ENCODE measurements around the gene ADTRP. TPM values are rescaled to one million over a fixed set of nuclear protein-coding genes. Genes with fewer than 3 reads are reported as not detected.

The ADTRP gene
- total RNA-seq, 2 donors from 2014 or later, result 47.7 to 81.3 TPM

DNA sequence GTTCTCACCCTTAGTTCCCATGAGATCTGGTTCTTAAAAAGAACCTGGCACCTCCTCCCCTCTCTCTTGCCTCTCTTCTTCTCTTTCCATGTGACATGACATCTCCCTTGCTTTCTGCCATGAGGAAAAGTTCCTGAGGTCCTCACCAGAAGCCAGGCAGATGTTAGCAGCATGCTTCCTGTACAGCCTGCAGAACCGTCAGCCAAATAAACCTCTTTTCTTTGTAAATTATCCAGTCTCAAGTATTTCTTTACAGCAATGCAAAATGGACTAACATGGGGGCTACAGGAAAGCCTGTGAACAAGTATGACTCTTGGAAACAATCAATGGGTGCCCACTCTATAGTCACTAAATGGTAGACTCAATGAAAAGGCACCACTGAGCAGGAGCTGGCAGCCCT, 34.5 kb downstream of the ADTRP start:
- no peak for ATAC-seq (replicated peaks)
- Mint-ChIP-seq H3K27me3 (no peaks in the 10 kb centered on the region), H3K4me1 (peaks cover 13% of the 10 kb centered on the region), H3K27ac (no peak overlapping the region), H3K36me3 (ENCODE audit: low read depth) (no peaks in the 10 kb centered on the region), H3K4me3 (no peak overlapping the region), H3K9me3 (peaks cover 3% of the 10 kb centered on the region)

DNA sequence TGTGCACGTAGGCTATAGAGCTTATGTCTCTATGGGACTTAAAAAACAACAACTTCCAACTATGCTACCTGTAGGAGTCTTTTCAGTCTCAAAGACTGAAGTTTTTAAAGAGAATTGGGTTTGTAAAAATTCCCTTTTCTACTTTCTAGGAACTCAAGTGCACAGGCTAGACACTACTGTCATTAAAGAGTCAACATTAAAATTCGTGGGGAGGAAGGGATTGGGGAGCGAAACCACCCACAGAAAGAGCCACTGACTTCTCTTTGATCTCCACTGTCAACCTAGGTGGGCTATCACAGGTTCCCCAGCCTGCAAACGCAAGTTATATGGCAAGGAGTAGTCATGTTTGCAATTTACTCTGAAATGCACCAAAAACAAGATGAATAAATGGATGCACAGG, 37.7 kb downstream of the ADTRP start:
- no peak overlapping the region for H3K4me3 Mint-ChIP-seq
- peaks cover 14% of the 10 kb centered on the region for H3K4me1 Mint-ChIP-seq
- peaks cover 3% of the 10 kb centered on the region for H3K9me3 Mint-ChIP-seq
- H3K36me3 Mint-ChIP-seq (ENCODE audit: low read depth), result no peaks in the 10 kb centered on the region
- no peak overlapping the region for H3K27ac Mint-ChIP-seq
- ATAC-seq (replicated peaks), result peak; percentile 28
- H3K27me3 Mint-ChIP-seq, result no peaks in the 10 kb centered on the region

DNA sequence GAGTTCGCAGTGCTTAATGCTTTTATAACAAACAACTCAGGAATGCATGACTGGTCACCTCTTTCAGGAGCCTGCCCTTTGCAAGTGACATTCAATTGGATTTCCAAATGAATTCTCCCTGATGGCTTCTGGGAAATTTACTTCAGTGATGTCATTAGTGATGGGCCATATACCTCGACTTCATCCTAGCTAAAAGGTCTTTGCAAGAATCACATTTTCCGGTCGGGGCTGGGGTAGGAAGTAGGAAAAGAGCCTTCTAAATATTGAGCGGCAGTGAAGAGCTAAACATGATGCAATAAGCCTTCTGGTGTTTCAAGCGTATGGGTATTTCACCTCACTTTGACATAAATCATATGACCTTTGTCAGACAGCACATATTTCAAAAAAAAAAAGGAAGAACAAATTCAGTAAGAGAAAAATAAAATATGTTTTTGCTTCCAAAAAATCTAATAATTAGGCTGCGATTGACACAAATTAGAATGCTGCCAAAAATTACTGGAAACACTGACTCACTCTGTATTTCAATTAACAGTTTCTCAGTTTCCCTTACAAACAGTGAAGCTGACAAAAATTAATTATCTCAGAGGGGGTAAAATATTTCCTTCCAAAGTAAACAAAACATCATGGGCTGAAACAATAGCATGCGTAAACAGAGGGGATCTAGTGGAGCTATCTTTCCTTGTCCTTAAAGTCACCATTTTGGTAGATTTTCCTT, 39.8 kb downstream of the ADTRP start:
- H3K4me3 Mint-ChIP-seq, result no peak overlapping the region
- H3K27ac Mint-ChIP-seq, result no peak overlapping the region
- H3K27me3 Mint-ChIP-seq, result no peaks in the 10 kb centered on the region
- no peaks in the 10 kb centered on the region for H3K36me3 Mint-ChIP-seq (ENCODE audit: low read depth)
- peaks cover 14% of the 10 kb centered on the region for H3K4me1 Mint-ChIP-seq
- no peaks in the 10 kb centered on the region for H3K9me3 Mint-ChIP-seq
- ATAC-seq (replicated peaks), result no peak

DNA sequence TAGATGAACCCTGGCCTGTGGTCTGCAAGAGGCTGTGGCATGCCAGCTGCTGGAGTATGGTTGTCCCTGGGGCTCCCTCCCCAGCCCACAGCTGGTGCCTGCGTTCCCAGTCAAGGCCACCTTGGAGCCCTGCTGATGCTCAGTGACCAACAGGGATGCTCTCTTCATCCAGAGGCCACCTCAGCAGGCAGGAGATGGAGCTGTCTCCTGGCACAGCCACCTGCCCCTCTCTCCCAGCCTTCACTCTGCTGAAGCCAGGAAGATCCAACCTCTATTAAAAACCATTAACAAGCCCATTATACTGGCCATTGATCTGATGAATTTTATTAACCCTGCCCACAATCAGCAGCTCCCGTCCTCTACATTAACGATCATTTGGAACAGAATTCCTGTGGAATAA, 40.4 kb downstream of the ADTRP start:
- Mint-ChIP-seq H3K4me1 (peaks cover 19% of the 10 kb centered on the region), H3K27me3 (no peaks in the 10 kb centered on the region), H3K9me3 (peaks cover 3% of the 10 kb centered on the region), H3K36me3 (ENCODE audit: low read depth) (no peaks in the 10 kb centered on the region), H3K27ac (no peak overlapping the region), H3K4me3 (no peak overlapping the region)
- ATAC-seq (replicated peaks), result no peak

DNA sequence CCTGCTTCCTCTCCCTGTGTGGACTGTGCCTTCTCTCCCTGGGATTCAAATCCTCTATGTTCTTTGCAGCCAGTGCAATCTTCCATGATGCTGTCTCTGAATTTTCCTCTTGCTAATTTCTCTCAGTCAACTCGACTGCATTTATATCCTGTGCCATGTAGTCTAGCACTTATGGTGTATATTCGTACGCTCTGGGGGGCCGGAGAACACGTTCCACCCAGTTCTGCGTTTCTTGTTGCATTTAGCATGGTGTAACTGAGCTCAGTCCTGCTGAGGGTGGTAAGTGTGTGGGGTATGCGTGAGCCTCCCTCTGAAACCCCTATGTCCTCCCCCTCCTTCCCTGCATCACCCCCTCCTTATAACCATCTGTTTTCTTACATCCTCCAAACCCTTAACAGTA, 42.0 kb downstream of the ADTRP start:
- peaks cover 8% of the 10 kb centered on the region for H3K36me3 Mint-ChIP-seq (ENCODE audit: low read depth)
- H3K4me3 Mint-ChIP-seq, result no peak overlapping the region
- H3K27me3 Mint-ChIP-seq, result no peaks in the 10 kb centered on the region
- no peak for ATAC-seq (replicated peaks)
- H3K27ac Mint-ChIP-seq, result no peak overlapping the region
- H3K9me3 Mint-ChIP-seq, result peaks cover 4% of the 10 kb centered on the region
- peaks cover 30% of the 10 kb centered on the region for H3K4me1 Mint-ChIP-seq

DNA sequence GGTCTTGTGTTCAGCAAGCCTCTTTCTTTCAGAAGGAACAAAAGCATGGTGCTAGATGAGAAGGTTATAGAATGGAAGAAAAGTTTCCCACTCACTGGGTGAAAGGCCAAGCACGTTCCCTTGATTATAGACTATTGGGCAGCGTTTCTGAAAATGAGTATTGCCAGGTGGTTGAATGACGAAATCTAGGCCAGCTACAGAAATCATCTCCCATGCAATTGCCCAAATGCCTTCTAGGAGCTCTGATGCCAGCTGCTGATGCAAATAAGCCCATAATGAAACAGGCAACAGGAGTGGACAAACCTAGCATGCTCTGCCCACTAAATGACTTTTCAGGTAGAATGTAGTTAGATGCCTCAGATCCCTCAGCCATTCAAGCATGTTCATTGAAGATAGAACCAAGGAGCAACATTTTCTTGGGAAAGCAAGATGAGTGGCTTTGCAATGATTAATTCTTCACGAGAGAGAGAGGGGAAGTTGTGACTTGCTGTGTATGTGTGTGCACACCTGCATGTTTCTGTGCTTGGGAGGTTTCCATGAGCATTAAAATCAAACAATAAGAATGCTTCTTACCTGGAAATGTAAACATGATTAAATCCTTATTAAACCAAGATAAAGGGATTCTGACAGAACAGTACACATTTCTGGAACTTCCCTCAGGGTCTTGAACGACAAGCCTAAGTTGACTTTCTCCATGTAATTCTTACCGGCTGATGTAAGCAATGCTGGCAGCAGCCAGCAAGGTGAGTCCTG, 43.6 kb downstream of the ADTRP start:
- Mint-ChIP-seq H3K9me3 (peaks cover 4% of the 10 kb centered on the region), H3K4me3 (no peak overlapping the region), H3K4me1 (peaks cover 31% of the 10 kb centered on the region), H3K36me3 (ENCODE audit: low read depth) (peaks cover 12% of the 10 kb centered on the region), H3K27me3 (no peaks in the 10 kb centered on the region), H3K27ac (no peak overlapping the region)
- no peak for ATAC-seq (replicated peaks)

DNA sequence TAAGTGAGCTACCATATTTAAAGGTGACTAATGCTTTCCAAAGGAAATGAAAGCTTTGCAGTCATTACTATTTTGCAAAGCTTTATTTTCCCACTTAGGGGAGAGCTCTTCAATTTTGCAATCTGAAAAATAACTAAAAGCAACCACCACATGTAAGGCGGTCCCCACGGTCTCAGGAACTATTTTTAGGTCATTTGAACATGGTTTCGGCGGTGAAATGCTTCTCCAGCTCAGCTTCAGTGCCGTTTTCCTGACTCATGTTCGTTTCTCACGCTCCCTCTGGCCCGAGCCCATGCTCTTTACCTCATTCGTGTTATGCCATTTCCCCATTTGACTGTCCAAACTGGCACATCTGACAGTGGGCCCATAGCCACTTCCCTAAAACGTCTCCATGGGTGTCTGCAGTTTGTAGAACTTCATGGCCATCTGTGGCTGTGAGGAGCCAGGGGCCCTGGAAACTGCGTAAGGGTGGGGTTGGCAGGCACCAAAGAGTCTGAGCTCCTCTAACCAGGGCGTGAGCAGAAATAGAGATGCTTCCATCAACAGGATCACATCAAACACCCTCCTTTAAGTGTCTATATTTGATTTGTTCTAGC, 46.5 kb downstream of the ADTRP start:
- H3K36me3 Mint-ChIP-seq (ENCODE audit: low read depth), result peaks cover 38% of the 10 kb centered on the region
- H3K4me3 Mint-ChIP-seq, result peak overlapping the region; percentile 83
- H3K9me3 Mint-ChIP-seq, result peaks cover 4% of the 10 kb centered on the region
- ATAC-seq (replicated peaks), result peak; percentile 65
- H3K27ac Mint-ChIP-seq, result peak overlapping the region; percentile 92
- H3K27me3 Mint-ChIP-seq, result no peaks in the 10 kb centered on the region
- peaks cover 37% of the 10 kb centered on the region for H3K4me1 Mint-ChIP-seq

DNA sequence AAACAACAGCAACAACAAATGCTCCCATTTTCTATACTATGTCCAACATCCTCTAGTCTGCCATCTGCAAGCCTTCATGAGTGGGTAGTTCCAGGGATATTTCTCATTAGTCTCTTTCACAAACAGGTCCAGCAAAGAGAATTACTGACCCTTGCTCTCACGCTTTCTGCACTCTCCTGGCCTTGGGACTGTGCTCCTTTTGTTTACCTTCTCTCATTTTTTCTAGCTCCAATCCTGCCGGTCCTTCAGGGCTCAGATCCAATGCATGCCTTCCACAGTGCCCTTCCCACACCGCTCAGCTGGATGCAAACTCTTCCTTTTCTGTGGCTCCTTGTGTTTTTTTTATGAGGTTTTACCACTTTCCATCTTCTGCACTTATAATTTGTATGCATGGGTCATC, 47.2 kb downstream of the ADTRP start:
- Mint-ChIP-seq H3K4me1 (peaks cover 37% of the 10 kb centered on the region), H3K9me3 (peaks cover 4% of the 10 kb centered on the region), H3K27me3 (no peaks in the 10 kb centered on the region), H3K4me3 (peak overlapping the region; percentile 83), H3K27ac (peak overlapping the region; percentile 92), H3K36me3 (ENCODE audit: low read depth) (peaks cover 45% of the 10 kb centered on the region)
- ATAC-seq (replicated peaks), result no peak

DNA sequence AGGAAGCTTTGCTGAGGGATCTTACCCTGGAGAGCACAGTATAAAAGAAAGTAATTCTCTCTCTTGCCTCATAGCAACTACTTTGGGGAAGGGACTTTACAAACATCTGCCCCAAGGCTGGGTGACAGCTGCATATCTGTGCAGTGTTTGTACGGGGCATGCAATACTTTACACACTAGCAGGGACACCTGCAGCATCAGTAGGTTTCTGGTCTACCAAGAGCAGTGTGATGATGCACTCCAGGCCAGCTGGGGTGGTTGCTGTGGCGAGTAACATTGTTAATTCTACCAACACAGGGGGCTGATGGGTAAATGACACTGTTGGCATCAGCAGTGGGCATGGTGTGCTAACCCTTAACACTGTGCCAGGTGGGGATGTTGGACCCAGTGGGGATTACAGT, 48.0 kb downstream of the ADTRP start:
- H3K27me3 Mint-ChIP-seq, result no peaks in the 10 kb centered on the region
- peak overlapping the region; percentile 92 for H3K27ac Mint-ChIP-seq
- H3K4me3 Mint-ChIP-seq, result peak overlapping the region; percentile 83
- peak; percentile 30 for ATAC-seq (replicated peaks)
- H3K9me3 Mint-ChIP-seq, result peaks cover 4% of the 10 kb centered on the region
- peaks cover 37% of the 10 kb centered on the region for H3K4me1 Mint-ChIP-seq
- H3K36me3 Mint-ChIP-seq (ENCODE audit: low read depth), result peaks cover 53% of the 10 kb centered on the region

DNA sequence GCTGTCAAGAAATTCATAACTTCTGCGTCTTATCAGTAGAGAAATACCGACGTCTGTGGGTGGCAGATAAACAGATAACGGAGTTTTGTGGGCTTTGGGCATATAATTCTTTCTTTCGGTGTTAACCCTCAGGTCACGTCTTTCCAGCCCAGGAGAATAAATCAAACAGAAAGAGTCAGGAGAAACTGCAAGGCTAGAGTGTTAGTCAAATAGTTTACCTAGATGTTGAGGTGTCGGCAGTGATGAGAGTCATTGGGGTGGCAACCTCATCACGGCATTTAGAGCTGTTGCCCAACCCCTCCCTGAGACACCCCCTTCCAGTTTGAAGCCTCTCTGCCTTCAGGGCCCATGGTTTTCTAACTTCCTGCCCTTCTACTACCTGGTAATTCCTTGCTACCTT, 49.5 kb downstream of the ADTRP start:
- Mint-ChIP-seq H3K36me3 (ENCODE audit: low read depth) (peaks cover 68% of the 10 kb centered on the region), H3K27me3 (no peaks in the 10 kb centered on the region), H3K4me1 (peaks cover 45% of the 10 kb centered on the region), H3K9me3 (peaks cover 4% of the 10 kb centered on the region), H3K4me3 (peak overlapping the region; percentile 83), H3K27ac (peak overlapping the region; percentile 92)
- peak; percentile 62 for ATAC-seq (replicated peaks)

DNA sequence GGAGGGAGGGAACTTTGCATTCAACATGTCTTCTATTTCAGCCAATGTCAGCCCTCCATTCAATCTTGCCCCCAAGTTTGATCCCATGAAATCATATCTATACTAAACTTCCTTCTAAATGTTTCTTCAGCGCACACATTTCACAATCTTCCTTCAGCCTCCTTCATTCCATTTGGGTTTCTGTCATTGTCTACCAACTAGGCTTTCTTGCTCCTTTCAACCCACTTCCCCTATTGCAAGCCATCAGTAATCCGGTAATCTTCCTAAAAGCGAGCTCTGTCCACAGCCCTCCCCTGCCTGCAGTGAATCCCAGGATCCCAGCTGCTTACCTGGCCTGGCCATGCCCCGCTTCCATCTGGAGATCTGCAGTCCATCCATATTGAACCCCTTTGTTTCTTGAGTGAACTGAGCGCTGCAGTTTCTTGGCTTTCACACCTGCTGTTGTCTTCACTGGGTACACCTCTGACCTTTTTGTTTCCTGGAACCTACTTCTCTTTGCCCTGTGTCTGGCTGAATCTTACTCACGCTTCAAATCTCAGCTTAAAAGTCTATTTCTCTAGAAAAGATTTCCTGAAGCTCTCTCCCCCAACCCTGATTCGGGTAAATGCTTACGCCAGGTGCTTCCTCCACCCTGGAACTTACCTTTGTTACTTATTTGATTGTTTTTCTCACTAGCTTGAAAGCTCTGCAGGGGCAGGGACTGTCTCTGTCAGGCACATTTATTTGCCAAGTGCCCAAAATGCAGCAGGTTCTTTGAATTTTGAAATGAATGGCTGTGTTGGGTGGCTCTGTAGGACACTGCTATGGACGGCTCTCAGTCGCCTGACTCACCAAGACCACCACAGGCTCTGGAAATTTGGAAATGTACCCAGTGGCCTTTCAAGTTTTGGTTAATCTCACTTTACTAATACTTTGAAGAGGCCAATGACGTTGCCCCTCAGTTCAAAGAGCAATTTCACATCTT, 50.3 kb downstream of the ADTRP start:
- Mint-ChIP-seq H3K4me1 (peaks cover 44% of the 10 kb centered on the region), H3K9me3 (peaks cover under 1% of the 10 kb centered on the region), H3K27ac (peak overlapping the region; percentile 92), H3K27me3 (no peaks in the 10 kb centered on the region), H3K36me3 (ENCODE audit: low read depth) (peaks cover 76% of the 10 kb centered on the region), H3K4me3 (peak overlapping the region; percentile 83)
- ATAC-seq (replicated peaks), result peak; percentile 25

DNA sequence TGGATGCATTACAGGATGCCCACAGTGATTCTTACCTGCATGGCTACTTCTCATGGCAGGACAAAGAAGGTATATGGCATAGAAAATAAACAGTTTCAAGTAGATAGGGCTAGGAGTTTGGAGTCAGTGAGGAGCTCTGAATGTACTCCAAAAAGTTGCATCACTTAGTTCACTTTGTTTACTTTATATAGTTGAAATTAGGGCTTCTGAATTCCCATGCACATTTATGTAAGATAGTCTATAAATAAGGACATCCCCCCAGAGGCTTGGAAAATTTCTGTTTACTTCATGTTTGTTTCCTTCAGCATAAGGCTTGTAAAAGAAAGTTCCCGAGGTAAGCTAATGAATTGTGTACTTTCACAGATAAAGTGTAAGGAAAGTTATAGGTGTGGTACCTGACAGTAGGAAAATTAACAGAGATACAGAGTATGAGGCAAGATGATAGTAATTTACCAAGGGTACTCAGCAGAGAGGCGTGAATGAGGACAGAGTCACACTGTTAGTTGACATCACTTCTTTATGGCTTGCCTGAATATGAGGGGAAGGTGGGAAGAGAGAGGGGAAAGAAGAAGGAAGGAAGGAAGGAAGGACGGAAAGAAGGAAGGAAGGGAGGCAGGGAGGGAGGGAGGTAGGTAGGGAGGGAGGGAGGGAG, 51.1 kb downstream of the ADTRP start:
- Mint-ChIP-seq H3K4me3 (peak overlapping the region; percentile 83), H3K27ac (peak overlapping the region; percentile 92), H3K36me3 (ENCODE audit: low read depth) (peaks cover 84% of the 10 kb centered on the region), H3K4me1 (peaks cover 39% of the 10 kb centered on the region), H3K27me3 (no peaks in the 10 kb centered on the region), H3K9me3 (no peaks in the 10 kb centered on the region)
- no peak for ATAC-seq (replicated peaks)

DNA sequence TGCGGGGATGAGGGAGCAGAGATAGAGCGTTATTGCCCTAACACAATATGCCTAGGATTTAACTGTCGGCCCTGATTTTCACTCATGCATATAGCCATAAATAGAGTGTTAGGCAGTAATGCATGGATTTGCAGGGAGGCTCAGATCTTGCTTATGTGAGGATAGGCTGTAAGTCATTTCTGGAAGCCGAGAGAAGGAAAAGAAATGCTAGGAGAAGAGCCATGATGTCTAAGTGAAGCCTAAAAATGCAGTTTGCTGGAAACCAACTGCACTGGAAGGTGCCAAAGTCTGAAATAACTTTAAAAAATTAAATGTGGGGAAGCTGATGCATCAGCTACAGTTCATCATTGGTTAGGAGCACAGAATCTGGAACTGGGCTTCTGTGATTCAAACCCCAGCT, 54.3 kb downstream of the ADTRP start:
- Mint-ChIP-seq H3K27ac (peak overlapping the region; percentile 86), H3K36me3 (ENCODE audit: low read depth) (peaks cover 100% of the 10 kb centered on the region), H3K4me1 (peaks cover 39% of the 10 kb centered on the region), H3K27me3 (no peaks in the 10 kb centered on the region), H3K9me3 (no peaks in the 10 kb centered on the region), H3K4me3 (peak overlapping the region; percentile 83)
- no peak for ATAC-seq (replicated peaks)

All from activated T-helper 17 cell treated with anti-CD3 and anti-CD28 coated beads, Interleukin-2, amount 50 U/mL, for 72 hours (primary cell).